GM19397 (cell line): ENCODE measurements around the gene UIMC1.

Experiments
- ATAC-seq: cut with Tn5 transposase; IDR thresholded peaks from one replicate; pipeline ENCODE4 v1.9.1; 2021; ENCODE audit warnings: mild to moderate bottlenecking, moderate library complexity; ENCODE audit not compliant: unreplicated experiment

Gene UIMC1

DNA sequence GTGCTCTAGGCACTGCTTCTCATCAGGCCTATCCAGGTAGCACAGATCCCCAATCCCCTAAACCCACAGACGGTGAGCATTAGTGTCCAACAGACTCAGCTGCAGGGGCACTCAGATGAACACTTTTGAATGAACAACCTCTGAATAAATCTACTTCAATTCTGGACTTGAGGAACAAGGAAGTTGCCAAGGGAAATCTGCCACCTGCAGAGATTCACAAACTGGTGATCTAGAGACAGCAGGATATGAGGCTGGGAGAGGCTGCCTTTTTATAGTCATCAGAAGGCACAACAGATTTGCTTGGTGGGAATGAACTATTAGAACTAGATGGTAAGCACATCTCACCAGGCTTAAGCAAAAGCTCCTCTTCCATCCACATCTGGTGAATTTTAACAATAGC, 100.5 kb downstream of the UIMC1 start:
- ATAC-seq: no peak

DNA sequence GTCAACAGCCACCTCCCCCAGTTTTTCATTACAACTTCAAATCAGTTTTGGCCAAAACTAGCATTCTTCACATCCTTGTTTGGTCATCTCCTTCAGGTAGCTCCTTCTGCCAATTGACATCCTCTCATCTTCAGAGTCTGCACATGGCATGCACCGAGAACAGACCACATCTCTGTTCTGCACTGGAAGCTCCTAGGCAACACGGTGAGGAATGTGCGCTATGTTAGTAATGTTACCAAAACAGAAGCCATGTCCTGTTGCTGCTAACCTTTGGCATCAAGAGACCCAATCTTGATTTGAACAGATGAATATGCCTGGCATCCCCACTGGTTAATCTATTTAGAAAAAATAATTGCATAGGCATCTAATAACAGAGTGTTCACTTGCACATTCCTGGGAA, 102.3 kb downstream of the UIMC1 start:
- ATAC-seq: no peak

DNA sequence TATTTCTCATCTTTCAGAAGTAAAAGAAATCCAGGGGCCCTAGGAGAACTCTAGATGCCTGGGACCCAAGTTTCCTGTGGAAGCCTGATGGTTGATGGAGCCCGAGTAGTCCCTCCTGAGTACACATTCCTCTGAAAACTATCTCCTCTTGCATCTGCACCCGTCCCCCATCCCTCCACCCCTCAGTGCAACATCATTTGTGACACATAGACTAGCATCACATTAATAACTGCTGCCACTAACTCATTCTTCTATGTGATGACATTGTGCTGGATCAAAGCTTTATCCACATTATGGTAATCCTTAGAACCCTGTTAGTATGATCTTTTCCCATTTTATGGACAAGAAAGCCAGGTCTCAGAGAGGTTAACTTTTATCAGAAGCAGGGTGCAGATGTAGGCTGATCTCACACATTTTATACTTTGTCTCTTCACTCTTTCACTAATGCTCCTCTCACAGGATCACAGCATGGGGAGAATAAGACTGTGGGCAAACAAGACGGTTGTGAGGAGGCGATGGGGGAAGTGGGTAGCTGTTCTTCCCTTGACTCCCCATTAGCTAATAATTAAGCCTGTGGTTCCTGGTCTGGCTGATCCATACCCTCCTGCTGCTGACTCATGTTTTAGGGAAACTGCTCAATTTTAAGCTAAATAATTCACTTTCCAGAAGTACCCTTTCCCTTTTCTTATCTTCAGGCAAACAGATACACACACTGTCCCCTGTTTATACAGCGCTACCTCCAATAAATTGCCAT, 103.5 kb downstream of the UIMC1 start:
- no peak for ATAC-seq

DNA sequence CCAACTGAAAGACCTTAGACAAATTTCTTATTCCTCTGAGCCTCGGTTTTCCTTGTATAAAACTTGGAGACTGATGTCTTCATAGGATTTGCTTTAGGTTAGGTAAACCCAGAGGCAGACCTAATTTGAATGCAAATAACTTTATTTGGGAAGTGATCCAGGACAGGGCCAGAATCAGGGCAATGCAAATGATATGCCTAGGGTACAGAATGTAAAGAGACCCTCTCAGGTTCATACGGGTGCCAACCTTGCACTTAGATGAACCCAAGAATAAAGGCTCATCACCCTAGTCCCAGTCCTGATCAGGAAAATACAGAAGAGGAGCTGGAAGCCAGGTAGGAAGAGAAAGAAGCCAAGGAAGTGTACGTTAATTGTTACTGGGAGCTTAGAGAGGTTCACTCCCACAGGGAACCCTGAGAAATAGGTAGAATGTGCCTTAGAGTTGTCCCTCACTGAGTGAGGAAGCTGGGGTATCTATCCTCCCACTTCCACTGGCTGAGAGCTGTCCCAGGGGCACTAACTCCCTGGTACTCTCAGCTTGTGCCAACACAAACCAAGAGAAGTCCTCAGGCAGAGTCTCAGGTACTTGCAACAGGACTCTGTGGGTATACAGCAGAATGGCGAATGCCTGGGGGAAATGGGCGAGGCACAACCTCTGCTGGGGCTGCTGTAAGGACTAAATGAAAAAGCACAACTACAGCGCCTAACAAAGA, 104.3 kb downstream of the UIMC1 start:
- ATAC-seq: no peak

DNA sequence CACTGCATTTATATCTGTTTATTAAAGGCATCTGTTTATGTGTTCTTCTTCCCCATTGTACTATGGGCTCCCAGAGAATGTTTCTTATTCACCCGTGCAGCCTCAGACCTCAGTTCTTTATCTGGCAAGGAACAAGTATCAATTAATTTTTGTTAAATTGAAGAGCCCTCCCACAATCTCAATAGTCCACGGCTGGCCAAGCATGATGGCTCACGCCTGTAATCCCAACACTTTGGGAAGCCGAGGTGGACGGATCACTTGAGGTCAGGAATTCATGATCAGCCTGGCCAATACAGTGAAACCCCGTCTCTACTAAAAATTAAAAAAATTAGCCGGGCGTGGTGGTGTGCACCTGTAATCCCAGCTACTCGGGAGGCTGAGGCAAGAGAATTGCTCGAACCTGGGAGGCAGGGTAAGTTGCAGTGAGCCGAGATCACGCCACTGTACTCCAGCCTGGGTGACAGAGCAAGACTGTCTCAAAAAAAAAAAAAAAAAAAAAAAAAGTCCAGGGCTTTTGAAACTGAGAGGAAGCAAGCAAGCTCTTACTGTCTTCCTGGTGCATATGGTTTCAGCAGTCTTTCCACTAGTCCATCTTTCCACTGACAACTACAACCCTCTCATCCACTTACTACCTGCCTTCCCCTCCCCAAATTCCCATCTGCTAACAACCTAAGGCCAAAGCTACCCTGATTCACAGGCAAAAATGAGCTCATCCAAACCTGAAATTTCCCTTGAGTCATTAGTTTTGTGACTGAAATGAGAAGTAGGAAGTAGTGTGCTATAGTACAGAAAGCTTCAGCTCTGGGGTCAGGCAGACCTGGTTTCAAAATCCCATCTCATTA, 105.1 kb downstream of the UIMC1 start:
- ATAC-seq: no peak

DNA sequence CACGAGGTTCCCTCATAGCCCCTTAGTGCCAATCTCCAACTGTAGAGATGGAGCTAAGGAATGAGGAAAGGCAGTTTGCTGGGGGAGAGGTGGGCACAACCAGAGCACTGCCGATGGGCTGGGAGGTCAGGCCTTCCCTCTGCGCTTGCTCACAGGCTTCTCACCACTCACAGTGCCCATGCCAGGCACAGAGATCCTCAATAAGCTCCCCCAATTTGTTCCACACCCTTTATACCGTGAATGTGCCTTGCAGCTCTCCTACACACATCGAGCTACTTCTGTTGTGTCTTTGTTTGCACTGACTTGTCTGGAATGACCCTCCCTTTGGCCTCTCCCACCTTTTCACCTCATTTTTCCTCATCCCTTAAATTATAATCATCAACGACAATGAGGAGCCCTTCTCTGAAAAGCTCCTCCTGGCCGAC, 105.8 kb downstream of the UIMC1 start:
- no peak for ATAC-seq

DNA sequence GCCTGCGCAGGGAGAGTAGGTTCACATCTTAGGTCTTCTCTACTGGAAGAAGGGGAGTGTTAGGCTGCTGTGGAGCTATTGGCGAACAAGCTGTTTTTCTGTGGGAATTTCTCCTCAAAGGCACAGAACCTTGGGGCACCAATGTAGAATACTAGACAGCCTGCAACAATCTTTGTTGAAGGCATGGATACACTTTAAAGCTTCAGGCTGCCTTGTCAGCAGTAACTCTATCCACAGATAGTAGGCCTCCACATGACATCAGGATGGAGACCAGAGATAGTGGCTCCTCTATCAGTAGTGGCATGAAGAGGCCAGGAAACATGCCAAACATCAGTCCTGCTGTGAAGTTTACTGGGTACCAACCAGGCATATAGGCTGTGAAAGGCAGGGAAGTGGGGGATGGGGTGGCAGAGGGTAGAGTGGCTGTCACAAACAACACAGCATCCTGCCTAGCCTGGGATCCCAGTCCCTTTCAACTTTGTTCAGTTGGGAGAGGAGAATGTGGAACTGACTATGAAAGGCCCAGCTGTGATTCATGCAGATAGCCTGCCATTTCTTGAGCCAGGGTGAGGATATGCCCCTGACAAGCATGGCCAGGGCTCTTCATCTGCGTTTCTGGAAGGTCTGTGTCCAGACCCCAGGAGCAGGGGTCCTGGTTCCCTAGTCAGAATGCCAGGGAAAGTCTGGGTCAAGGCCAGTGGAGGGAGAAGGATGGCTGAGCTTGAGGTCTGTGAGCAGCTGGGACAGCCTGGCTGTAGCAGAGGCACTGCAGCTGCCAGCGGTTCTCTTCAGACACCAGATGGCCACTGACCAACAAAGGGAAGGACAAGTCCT, 106.4 kb downstream of the UIMC1 start:
- ATAC-seq: no peak

DNA sequence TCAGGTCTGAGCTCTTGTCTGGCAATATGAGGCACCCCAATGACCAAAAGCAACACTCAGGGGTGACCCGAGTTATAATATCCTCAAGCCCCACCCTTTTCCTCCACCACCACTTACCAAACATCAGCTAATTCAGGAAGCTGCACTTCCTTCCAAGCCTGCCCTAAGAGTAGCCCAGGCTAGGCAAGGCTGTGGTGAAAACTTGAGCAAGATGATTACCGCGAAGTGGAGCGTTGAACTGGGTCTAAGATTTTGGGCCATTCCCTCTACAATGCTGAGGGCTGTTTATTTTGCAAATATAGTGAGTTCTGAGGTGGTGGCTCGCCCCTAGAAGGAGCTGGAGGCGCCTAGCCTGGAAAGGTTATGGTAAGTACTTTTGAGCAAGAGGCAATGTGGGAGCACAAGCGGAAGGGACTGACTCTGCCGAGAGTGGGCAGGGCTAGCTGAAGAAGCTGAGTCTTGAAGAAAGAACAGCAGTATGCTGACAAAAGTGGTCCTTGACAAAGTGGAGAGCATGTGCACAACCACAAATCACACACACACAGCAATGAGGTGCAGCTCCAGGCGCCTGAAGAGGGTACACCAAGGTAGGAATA, 107.2 kb downstream of the UIMC1 start, which contains the start of gene HK3:
Gene HK3, minus strand, starts transcription at position 51 of the 596 bp plus-strand sequence. CDS start 3,187 bp downstream, outside the sequence.
- no peak for ATAC-seq

DNA sequence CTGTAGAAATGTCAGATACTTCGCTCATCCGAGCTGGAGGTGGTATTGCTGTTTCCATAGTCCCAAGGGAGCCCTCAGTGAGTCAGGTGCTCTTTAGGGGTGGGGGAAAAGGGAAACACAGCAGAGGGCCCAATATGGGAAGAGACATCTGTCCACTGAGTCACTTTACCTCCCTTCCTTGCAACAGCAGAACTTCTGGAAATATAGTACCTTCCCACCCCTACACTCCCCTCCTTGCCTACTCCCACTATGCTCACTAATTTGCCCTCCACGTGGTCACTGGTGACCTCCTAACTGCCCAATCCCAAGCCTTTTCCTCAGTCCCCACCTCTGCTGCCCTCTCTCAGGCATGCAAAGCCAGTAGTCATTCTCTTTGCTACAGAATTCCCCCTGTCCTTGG, 109.3 kb downstream of the UIMC1 start:
- ATAC-seq: no peak

DNA sequence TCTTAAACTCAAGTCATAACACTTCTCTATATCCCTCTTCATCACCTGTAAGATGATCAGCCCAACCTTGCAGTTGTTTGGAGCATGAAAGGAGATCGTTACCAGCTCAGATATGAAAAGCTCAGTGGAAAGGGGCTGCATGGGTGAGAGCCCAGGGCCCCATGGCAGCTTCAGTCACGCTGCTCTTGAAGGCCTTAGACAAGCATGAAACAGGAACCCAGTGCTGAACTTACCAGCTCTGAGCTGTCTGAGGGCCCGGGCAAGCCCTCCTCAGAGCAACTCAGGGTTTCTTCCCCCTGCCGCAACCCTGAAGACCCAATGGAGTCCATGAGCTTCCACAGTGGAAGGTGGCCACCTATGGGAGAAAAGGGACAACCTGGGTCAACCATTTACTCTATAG, 110.7 kb downstream of the UIMC1 start:
- ATAC-seq: no peak

DNA sequence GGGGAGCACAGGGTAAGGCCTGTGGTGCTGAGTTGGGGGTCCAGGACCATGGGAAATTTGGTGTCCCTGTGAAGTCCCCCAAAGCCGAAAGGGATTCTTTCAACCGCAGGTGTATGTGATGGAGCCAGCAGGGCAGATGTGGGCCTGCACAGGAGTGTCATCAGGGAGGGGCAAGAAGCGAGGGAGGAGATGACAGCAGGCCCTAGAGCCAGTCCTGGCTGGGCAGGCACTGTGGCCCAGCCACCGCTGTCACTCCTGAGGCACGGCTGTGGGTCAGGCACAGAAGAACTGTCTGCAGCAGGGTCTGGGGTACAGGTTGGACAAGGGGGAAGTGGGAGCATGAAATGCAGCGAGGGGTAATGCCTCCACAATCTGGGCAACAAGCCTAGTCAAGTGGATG, 112.3 kb downstream of the UIMC1 start:
- ATAC-seq: no peak

DNA sequence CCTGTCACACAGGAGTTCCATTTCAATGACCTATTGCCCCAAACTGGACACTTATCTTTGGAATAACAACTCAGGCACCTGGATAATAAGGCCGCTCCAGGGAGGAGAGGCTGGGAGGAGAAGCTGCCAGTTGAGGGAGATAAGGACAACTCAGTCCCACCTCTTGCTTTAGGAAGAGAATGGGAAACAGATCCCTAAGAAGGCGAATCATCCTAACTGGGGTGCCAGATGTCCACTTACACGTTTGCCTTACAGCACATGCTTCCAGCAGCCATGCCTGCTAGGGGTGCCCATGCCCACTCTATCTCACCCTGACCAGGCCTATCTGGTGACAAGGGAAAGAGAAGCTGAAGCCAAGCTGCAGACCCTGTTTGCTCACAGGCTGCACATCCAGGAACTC, 113.9 kb downstream of the UIMC1 start:
- no peak for ATAC-seq

DNA sequence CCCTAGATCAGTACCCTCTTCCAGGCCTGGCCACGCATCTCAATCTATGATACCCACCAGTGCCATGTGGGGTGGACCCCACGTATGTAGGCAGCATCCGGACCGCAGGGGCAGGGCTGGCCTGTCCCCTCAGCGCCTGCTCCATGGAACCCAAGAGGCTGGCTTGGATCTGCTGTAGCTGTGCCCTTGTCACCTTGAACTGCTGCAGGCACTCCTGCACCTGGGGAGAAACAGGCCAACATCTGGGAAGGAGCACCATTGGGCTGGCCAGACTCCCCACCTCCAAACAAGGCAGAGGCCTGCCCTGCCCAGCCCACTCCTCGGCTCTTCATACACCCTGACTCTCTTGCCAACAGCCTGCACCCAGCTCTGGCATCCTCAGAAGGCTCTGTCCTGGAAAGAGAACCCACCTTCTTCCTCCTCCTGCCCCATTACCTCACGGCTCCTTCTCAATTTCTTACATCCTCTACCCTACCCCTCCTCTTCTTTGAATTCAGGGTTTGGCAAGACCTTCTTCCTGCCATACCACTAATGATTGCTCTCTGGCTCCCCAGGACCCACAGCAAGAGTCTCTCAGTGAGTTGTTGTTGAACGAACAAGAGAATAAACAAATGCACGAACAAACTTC, 115.1 kb downstream of the UIMC1 start:
- no peak for ATAC-seq

DNA sequence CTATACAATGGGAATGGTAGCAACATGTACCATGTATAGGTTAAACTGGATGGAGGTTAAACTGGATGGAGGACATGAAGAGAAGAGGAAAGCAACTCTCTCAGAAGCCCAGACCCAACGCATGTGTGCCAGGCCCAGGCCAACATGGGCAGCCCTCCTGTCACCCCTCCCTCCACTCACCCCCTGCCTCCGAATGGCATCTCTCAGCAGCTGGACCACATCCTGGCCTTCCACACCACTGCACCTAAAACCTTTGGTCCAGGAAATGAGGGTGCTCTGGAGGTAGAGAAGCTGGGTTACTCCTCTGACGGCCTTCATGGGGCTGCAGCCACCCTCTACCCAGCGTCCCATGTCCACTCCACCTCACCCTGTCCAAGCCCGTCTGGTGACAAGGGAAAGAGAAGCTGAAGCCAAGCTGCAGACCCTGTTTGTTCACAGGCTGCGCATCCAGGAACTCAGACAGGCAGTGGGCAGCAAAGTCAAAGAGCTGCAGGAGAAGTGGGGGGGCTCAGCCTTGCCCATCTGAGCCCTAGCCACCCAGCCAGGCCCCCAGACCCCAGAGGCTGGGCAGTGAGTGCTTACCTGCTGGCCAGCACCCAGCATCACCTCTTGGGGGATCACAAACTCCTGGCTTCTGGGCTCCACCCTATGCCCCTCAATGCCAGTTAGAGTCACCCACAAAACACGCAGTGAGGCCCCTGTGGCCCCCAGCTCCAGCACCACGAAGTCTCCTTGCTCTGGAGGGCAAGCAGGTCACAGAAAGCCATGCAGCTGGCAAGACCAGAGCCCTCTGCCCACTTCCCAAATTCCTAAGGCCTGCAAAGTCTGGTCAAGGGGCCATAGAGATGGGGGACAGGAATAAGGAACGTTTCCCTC, 115.9 kb downstream of the UIMC1 start:
- no peak for ATAC-seq

DNA sequence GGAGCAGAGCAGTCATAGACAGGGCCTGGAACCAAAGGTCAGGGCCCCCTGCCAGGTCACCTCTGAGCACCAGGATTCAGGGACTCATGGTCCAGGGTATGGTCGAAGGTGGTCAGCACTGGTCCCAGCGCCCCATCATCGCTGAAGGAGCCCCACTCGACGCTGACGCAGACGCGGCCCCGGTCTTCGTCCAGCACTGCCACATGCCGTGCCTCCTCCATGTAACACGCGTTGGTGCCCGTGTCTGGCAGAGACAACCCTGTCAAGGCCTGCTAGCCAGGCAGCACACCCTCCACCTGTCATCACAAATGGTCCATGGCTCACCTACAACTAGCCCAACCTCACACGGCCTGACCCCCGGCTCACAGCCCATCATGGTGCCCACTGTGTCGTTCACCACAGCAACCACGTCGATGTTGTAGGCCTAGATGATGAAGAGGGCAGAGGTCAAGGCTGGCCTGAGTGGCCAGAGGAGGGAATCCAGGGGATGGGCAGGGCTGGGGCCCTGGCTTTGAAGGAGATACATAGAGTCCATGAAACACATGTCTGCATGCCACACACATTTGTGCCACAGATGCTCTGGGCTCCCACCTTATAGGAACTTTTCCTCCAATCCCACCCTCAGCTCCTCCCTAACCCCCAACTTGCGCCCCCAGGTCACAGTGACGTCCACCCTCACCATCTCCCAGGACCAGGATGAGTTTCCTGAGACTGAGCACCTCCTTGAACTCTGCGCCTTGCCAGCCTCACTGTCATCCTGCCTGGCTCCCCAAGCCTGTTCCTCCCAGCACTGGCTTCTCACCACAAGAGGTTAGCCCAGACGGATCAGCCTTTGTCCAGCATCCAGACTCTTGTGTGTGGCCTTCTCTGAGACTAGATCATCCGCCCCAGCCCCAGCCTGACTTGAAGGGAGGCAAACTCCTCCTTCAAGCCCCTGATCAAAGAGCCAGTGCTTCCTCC, 117.0 kb downstream of the UIMC1 start:
- no peak for ATAC-seq

DNA sequence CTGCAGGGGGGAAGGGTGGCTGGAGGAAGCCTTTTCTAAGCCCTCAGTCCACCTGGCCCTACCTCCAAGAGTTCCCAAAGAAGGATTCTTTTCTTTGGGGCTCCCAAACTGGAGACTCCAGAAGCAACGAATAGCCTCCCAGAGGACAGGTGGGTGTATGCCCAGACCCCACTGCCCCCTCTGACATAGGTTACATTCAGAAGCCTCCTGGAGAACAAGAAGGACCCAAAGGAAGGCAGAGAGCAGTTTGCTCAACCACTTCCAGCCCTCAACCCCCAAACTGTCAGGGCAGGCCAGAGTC, 117.8 kb downstream of the UIMC1 start:
- no peak for ATAC-seq

DNA sequence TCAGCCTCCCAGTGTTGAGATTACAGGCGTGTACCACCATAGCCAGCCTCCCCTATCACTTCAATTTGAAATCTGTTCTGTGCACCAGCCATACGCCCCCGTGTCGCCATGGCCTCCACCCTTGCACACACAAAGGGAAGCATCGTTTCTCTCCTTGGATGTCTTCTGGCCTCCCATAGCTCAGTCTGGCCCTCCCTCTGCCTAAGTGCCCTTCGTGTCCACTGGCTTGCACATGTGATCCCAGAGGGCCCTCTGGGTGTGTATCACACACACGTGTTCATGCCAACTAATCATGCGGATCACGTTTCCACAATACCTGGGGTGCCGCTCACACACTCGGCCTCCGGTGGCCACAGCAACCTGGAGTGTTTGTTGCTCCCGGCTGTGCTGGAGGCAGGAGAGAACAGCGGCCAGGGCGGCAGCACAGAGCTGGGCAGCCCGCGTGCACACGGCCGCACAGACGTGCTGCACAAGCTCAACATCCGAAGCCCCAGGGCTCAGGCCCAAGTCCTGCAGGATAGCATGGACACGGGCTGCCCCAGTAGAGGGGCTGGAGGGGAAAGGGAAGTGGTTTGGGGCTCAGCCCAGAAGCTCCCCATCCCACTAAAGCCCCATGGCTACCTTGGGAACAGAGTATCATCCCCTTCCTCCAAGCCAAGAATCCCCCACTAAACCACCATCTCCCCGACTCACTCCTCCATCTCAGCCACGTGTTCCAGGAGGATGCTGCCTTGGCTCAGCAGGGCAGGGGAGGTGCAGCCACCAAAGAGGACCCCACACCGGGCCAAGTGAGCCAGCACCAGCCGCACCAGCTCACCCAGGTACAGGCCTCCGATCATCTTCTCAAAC, 118.3 kb downstream of the UIMC1 start:
- no peak for ATAC-seq
